Right ventricle myocardium superior (tissue), 1 donor: ENCODE results near the gene LIMS1. TPM values are rescaled to one million over a fixed set of nuclear protein-coding genes. Genes with fewer than 3 reads are reported as not detected.

Source experiments
- ATAC-seq: fragments of 200-7000 bp; cut with Tn5 transposase; one replicate; pipeline ENCODE4 v1.9.1; 2020; ENCODE audit warnings: mild to moderate bottlenecking; ENCODE audit not compliant: poor library complexity
- DNase-seq: peaks from one replicate; pipeline ENCODE4 v3.0.0-alpha.2; 2020
- intact Hi-C: fragments of 100-400 bp; cut with DNase I; formaldehyde crosslinking; loops from one replicate; pipeline ENCODE4 v1.11.2; 2022
- total RNA-seq: library from RNA; stranded (reverse); fragmentation: NEBNext Ultra II Directional; extraction: Animal tissue kit (Norgen Biotek cat#: 25700); gene quantifications from one replicate; pipeline ENCODE4 v1.2.1, GENCODE V29; 2021
- donor health status: DM: no; HTN: yes; CAD: no; lungs with severe emphysema.

LIMS1 gene
- total RNA-seq, 1 donor from 2014 or later, result 75.7 TPM

DNA sequence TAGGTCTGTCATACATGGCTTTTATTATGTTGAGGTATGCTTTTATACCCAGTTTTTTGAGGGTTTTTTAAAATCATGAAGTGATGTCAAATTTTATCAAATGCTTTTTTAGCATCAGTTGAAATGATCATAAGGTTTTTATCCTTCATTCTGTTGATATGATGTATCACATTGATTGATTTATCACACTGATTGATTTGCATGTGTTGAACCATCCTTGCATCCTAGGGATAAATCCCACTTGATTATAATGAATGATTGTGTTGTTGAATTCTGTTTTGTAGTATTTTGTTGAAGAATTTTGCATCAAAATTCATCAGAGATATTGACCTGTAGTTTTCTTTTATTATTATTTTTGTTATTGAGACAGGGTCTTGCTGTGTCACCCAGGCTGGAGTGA is 68.2 kb downstream of the LIMS1 start:
- ATAC-seq (no peak), DNase-seq (no peak)
- intact Hi-C loops, result no loop called here

DNA sequence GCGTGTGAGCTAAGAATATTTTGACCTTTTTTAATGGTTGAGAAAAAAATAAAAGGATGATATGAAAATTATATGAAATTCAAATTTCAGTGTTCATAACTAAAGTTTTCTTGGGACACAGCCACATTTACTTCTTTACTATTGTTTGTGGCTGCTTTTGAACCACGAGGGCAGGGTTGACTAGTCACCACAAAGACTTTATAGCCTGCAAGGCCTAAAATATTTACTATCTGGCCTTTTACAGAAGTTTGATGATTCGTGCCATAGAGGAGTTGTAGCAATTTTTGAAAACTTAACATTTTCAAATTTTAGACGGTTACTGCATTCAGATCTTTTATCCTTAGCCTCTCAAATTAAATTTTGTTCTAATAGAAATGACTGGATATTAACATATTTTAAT is 69.9 kb downstream of the LIMS1 start:
- intact Hi-C loops, result no loop called here
- DNase-seq, result no peak
- no peak for ATAC-seq

DNA sequence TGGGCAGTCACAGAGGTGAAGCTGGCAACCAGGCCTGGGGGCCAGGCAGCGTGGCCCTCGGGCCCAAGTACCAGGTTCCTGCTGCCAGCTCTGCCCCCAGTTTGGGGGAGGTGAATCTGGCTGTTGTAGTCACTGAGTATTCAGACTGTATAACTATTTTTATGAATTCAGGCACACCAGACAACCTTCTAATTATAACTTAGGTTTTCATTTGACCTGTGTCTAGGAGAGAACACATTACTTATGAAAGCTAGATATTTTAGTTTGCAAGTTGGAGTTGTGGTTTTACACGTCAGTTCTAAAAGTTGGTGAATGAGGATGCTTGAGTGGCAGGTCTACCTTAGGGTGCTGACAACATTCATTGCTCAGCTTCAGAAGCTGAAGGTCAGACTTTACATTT is 71.7 kb downstream of the LIMS1 start:
- intact Hi-C loops, result no loop called here
- peak; percentile 14 for ATAC-seq
- no peak for DNase-seq

DNA sequence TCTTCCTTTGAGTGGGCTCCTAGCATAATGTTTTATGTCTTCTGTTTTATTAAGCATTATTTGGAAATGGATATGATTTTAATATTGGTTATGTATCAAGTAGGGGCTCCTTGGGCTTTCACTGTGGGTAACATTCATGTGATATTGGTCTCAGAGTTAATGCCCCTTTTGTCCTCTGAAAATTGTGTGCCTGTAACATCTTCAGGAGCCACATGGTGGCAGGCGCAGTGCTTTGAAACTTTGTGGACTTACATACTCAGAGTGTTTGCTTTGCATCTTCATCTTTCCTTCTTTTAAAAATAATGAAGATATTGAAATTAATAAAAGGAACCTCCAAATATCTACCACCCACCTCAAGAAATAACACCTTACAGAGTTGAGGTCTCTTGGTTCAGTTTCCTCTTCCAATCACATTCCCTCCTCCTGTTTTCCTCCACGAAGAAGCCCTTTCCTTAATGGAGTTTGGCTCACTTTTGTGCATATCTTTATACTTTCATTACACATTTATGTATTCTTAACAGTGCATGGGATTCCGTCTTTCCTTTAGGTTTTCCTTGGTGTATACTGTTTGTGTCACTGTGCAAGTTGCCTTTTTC is 73.5 kb downstream of the LIMS1 start:
- ATAC-seq (peak; percentile 74), DNase-seq (peak; percentile 62)
- intact Hi-C loops, result no loop called here

DNA sequence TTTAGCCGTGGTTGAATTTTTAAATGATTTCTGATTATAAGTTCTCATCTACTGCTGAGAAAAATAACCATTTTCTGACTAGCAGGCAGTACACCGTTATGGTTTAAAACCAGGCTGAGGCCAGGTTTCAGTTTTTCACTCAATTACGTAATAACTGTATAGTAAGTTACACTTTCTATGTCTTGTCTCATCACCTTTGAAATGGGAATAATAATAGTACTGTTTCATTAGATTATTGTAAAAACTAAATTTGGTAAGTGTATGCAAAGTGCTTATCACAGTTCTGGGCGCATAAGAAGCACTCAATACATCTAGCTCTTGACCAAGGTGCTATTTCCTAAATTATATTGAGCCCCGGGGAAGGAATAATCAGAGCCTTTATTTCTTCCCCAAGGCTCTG is 76.8 kb downstream of the LIMS1 start:
- ATAC-seq, result no peak
- DNase-seq, result no peak
- intact Hi-C loops, result no loop called here

DNA sequence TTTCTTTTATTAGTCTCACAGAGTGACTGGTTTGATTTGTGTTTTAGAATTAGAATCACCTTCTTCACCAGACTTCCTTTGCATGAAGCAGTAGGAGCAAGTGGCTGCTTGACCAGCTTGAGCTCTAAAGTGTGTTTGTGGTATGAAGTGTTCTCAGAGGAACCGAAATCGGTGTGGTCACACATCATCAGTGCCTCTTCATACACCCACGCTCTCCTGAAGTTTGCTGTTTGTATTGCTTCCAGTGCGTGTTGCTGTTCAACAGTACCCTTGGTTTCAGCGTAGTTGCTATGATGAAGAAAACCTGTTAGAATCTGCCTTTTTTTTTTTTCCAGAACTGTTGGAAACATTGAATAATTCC is 77.9 kb downstream of the LIMS1 start:
- intact Hi-C loops, result no loop called here
- ATAC-seq, result no peak

DNA sequence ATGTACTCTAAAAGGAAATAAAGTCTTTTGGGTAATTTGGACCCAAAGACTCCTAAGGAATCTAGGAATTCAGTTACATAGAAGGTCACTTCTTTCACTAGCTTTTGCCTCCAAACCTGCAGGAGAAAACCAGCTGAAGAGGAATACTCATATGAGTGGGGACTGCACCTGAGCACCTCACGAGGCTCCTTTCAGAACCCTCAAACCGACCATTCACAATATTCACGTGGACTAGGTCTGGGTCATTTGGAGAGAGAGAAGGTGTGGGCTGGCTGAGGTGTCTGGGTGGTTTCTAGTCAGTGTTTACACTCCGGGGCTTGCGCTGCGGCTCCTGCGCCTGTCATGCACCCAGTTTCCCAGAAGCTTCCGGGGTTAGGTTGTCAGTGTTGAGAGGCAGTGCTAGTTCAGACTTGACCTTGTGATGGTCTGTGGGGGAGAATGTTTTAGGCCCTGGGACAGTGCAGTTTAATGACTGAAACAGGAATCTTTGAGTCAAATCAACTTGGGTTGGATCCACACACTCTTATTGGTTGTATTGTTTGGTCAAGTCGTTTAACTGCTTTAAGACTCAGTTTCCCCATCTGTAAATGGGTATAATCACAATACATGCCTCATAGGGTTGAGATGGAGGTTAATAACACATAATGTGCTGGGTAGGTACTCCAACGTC is 78.4 kb downstream of the LIMS1 start:
- no peak for DNase-seq
- ATAC-seq, result no peak

More for the DNA sequence above, 77.9 kb downstream of the LIMS1 start:
- no peak for DNase-seq

GRCh38 chr2:108613261-108614042 is 79.2 kb downstream of the LIMS1 start:
- DNase-seq, result no peak
- peak; percentile 13 for ATAC-seq
- intact Hi-C loops, result no loop called here

More for the DNA sequence above, 78.4 kb downstream of the LIMS1 start:
- intact Hi-C loops, result no loop called here

- no peak for ATAC-seq
- intact Hi-C loops, result no loop called here
Measured at GRCh38 chr2:108614043-108614545, 79.8 kb downstream of the LIMS1 start.

GRCh38 chr2:108614659-108615058 is 80.4 kb downstream of the LIMS1 start:
- intact Hi-C loops, result no loop called here
- no peak for ATAC-seq
- no peak for DNase-seq

More at GRCh38 chr2:108614043-108614545, 79.8 kb downstream of the LIMS1 start:
- no peak for DNase-seq

GRCh38 chr2:108615480-108616090 is 81.3 kb downstream of the LIMS1 start:
- intact Hi-C loops, result no loop called here
- DNase-seq (no peak), ATAC-seq (peak; percentile 35)

GRCh38 chr2:108616318-108616717 is 82.0 kb downstream of the LIMS1 start:
- no peak for ATAC-seq
- no peak for DNase-seq
- intact Hi-C loops, result no loop called here

DNA sequence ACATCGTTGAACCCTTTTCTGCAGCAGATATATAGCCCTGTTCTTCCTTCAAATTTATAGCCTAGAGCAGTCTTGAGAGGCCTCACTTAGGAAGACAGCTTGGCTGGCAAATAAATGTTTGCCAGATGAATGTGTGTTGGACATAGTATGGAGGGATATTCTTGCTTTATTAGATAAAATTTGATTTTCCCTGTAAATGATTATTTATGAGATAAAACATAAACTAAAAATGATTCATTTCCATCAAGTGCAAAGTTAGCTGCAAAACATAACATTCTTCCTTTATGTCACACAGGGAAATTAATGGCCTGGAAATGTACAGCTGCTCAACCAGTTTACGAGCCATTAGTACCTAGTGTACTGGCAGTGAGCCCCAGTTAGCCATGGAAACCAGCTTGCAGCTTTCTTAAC is 82.5 kb downstream of the LIMS1 start:
- DNase-seq (no peak), ATAC-seq (no peak)
- intact Hi-C loops, result no loop called here

GRCh38 chr2:108617617-108618016 is 83.3 kb downstream of the LIMS1 start:
- intact Hi-C loops, result no loop called here
- no peak for ATAC-seq
- DNase-seq, result no peak

- DNase-seq (no peak), ATAC-seq (no peak)
- intact Hi-C loops, result no loop called here
Measured at GRCh38 chr2:108619925-108620620, 85.8 kb downstream of the LIMS1 start.

GRCh38 chr2:108620656-108621055 is 86.4 kb downstream of the LIMS1 start:
- intact Hi-C loops, result no loop called here
- no peak for DNase-seq
- no peak for ATAC-seq

- DNase-seq (no peak), ATAC-seq (peak; percentile 58)
- intact Hi-C loops, result no loop called here
Measured at GRCh38 chr2:108621087-108621559, 86.9 kb downstream of the LIMS1 start.
